ENCODE results near the gene SHISA9.

Gene SHISA9

GRCh38 chr16:13136901-13137300 is 235.5 kb downstream of the SHISA9 start:
- DNase-seq = no peak

GRCh38 chr16:13138528-13138927 is 237.1 kb downstream of the SHISA9 start:
- no peak for DNase-seq

GRCh38 chr16:13139661-13140241 is 238.4 kb downstream of the SHISA9 start:
- DNase-seq = no peak

GRCh38 chr16:13143551-13143950 is 242.2 kb downstream of the SHISA9 start:
- no peak for DNase-seq

- no peak for DNase-seq
These were observed 245.4 kb downstream of the SHISA9 start for GRCh38 chr16:13146829-13147228.

- no peak for DNase-seq
These were observed 246.9 kb downstream of the SHISA9 start for GRCh38 chr16:13148294-13148693.

- DNase-seq = no peak
These were observed 247.4 kb downstream of the SHISA9 start for GRCh38 chr16:13148836-13149235.

GRCh38 chr16:13150181-13150885 is 248.9 kb downstream of the SHISA9 start:
- DNase-seq = no peak

GRCh38 chr16:13153696-13154095 is 252.3 kb downstream of the SHISA9 start:
- no peak for DNase-seq

- no peak for DNase-seq
These were observed 253.4 kb downstream of the SHISA9 start for GRCh38 chr16:13154799-13155198.

GRCh38 chr16:13155377-13155776 is 254.0 kb downstream of the SHISA9 start:
- DNase-seq = no peak

GRCh38 chr16:13155780-13156179 is 254.4 kb downstream of the SHISA9 start:
- no peak for DNase-seq

GRCh38 chr16:13157082-13157481 is 255.7 kb downstream of the SHISA9 start:
- DNase-seq = no peak

- DNase-seq = no peak
These were observed 257.0 kb downstream of the SHISA9 start for GRCh38 chr16:13158427-13158826.

- DNase-seq = no peak
These were observed 263.6 kb downstream of the SHISA9 start for GRCh38 chr16:13165024-13165423.

- no peak for DNase-seq
These were observed 266.7 kb downstream of the SHISA9 start for GRCh38 chr16:13168091-13168572.

GRCh38 chr16:13171313-13171712 is 269.9 kb downstream of the SHISA9 start:
- no peak for DNase-seq

GRCh38 chr16:13176711-13177110 is 275.3 kb downstream of the SHISA9 start:
- DNase-seq = no peak

GRCh38 chr16:13178318-13178717 is 276.9 kb downstream of the SHISA9 start:
- no peak for DNase-seq

GRCh38 chr16:13181432-13181831 is 280.0 kb downstream of the SHISA9 start:
- no peak for DNase-seq

- no peak for DNase-seq
These were observed 285.4 kb downstream of the SHISA9 start for GRCh38 chr16:13186813-13187212.

- no peak for DNase-seq
These were observed 287.9 kb downstream of the SHISA9 start for GRCh38 chr16:13189250-13189649.

- no peak for DNase-seq
These were observed 292.3 kb downstream of the SHISA9 start for GRCh38 chr16:13193721-13194120.

- no peak for DNase-seq
These were observed 293.4 kb downstream of the SHISA9 start for GRCh38 chr16:13194766-13195165.

GRCh38 chr16:13203725-13204124 is 302.3 kb downstream of the SHISA9 start:
- no peak for DNase-seq
